Measurements from ENCODE around the gene MATN3.
A peak's percentile ranks its signal among the peaks of the same experiment; 100 is the strongest.

DNA sequence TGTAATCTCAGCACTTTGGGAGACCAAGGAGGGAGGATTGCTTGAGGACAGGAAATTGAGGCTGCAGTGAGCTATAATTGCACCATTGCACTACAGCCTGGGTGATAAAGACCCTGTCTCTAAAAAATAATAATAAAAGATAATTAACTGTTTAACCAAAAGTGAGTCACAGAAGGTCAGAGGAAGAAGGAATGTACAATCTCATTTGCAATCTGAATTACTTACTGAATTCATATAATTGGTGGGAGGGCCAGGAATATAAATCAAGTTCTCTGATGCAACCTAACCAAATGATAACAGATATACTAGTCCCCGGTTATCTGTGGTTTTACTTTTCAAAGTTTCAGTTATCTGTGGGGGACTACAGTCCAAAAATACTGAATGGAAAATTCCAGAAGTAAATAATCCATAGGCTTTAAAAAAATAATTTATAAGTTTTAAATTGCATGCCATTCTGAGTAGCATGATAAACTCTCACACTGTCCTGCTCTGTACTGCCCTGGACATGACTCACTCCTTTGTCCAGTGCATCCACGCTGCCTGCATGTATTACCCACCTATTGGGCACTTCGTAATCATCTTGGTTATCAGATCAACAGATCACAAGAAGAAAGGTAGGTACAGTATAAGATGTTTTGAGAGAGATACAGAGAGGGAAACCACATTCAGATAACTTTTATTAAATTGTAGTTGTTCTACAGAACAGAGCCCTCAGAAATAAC lies 12.8 kb upstream of the MATN3 start:
- peak; percentile 57 for TF ChIP-seq JUND (IDR thresholded peaks at IDR 0.05)
- TF ChIP-seq CTCF (IDR thresholded peaks at IDR 0.05): no peak

Measured in SK-N-SH (cell line).